ENCODE measurements around the gene SHOC2. TPM values are rescaled to one million over a fixed set of nuclear protein-coding genes. Genes with fewer than 3 reads are reported as not detected.

The SHOC2 gene
- total RNA-seq (2014; rRNA removed; shearing (Covaris generic)) = 14.8 and 17.5 TPM in 2 replicates

GRCh38 chr10:110919349-110919931 lies at the start of gene SHOC2:
TSS of gene SHOC2 (plus strand) at chr10:110919604. CDS start at chr10:110964359, 44,755 bp downstream.

GRCh38 chr10:110871298-110872084 lies 47.9 kb upstream of the SHOC2 start, which contains the start of gene PDCD4:
TSS of gene PDCD4 (plus strand) at chr10:110871928. CDS start at chr10:110876028, 4,100 bp downstream.

GRCh38 chr10:110918643-110919348 lies 608 bp upstream of the SHOC2 start, which contains the start of gene BBIP1:
TSS of gene BBIP1 (minus strand) at chr10:110919180. CDS start at chr10:110918157, 1,023 bp downstream.

Small RNA genes within 50 kb of the gene (small RNA-seq; reads per million reads assigned to genes)
- gene MIR548E = not detected

Other genes starting within 250 kb of the SHOC2 start
- gene PDCD4, start 47.7 kb upstream of the SHOC2 start, total RNA-seq (2014; rRNA removed; shearing (Covaris generic)) = 77.1 and 77.2 TPM in 2 replicates
- 27.4 and 53.5 TPM in 2 replicates for gene BBIP1, start 424 bp upstream of the SHOC2 start, total RNA-seq (2014; rRNA removed; shearing (Covaris generic))
- gene ADRA2A, start 157.4 kb downstream of the SHOC2 start, total RNA-seq (2014; rRNA removed; shearing (Covaris generic)) = 0.21 TPM in 1 of 2 replicates, not detected in the other